ENCODE results near the gene TMEM74B. TPM values are rescaled to one million over a fixed set of nuclear protein-coding genes. Genes with fewer than 3 reads are reported as not detected.

The TMEM74B gene
- total and polyA plus RNA-seq, 4 donors: 2.3 to 10.9 (median 7.6) TPM

GRCh38 chr20:1198751-1199150 is 14.0 kb upstream of the TMEM74B start:
- TF ChIP-seq CTCF (IDR thresholded peaks at IDR 0.05; ENCODE audit: control extremely low read depth, extremely low read depth): no peak
- Histone ChIP-seq H3K27ac (ENCODE audit: low read depth in 1 of 2, low read length in 1 of 2) (peak overlapping the region in 1 of 2 donors; percentile 5), H3K4me1 (ENCODE audit: control insufficient read depth in 5 of 5, insufficient read depth in 5 of 5, low read length in 5 of 5) (peaks cover 0 to 46% (median 12%) of the 10 kb centered on the region in 5 donors), H3K9me3 (ENCODE audit: control insufficient read depth in 4 of 4, insufficient read depth in 3 of 4, low read length in 3 of 4) (no peaks in the 10 kb centered on the region), H3K36me3 (ENCODE audit: control insufficient read depth in 4 of 4, insufficient read depth in 4 of 4, low read length in 4 of 4) (no peaks in the 10 kb centered on the region), H3K9ac (ENCODE audit: insufficient read depth in 1 of 2, low read length in 2 of 2) (no peak overlapping the region), H3K27me3 (ENCODE audit: control insufficient read depth in 3 of 3, insufficient read depth in 3 of 3, low read length in 2 of 3) (peaks cover 0 to 3% (median 0%) of the 10 kb centered on the region in 3 donors), H3K4me3 (no peak overlapping the region)
- no peak for ATAC-seq (ENCODE audit: insufficient read depth, low FRiP score)
- DNase-seq: peak in 2 of 3 donors; percentile 54 to 61
- WGBS, 2 donors: 85% methylated on average over 5 of the region's 5 CpGs

GRCh38 chr20:1197801-1198200 is 13.0 kb upstream of the TMEM74B start:
- Histone ChIP-seq H3K4me3 (no peak overlapping the region), H3K9me3 (ENCODE audit: control insufficient read depth in 4 of 4, insufficient read depth in 3 of 4, low read length in 3 of 4) (no peaks in the 10 kb centered on the region), H3K27ac (ENCODE audit: low read depth in 1 of 2, low read length in 1 of 2) (no peak overlapping the region), H3K4me1 (ENCODE audit: control insufficient read depth in 5 of 5, insufficient read depth in 5 of 5, low read length in 5 of 5) (peaks cover 0 to 38% (median 7%) of the 10 kb centered on the region in 5 donors), H3K36me3 (ENCODE audit: control insufficient read depth in 4 of 4, insufficient read depth in 4 of 4, low read length in 4 of 4) (no peaks in the 10 kb centered on the region), H3K27me3 (ENCODE audit: control insufficient read depth in 3 of 3, insufficient read depth in 3 of 3, low read length in 2 of 3) (peaks cover 0 to 3% (median 0%) of the 10 kb centered on the region in 3 donors), H3K9ac (ENCODE audit: insufficient read depth in 1 of 2, low read length in 2 of 2) (no peak overlapping the region)
- no peak for TF ChIP-seq CTCF (IDR thresholded peaks at IDR 0.05; ENCODE audit: control extremely low read depth, extremely low read depth)
- ATAC-seq (ENCODE audit: insufficient read depth, low FRiP score): no peak
- DNase-seq: peak; percentile 82 to 93 (median 90)
- 73 to 84% methylated on average over 7 of the region's 7 CpGs for WGBS, 2 donors

GRCh38 chr20:1196634-1197033 is 11.9 kb upstream of the TMEM74B start:
- TF ChIP-seq CTCF (IDR thresholded peaks at IDR 0.05; ENCODE audit: control extremely low read depth, extremely low read depth): no peak
- WGBS, 2 donors: 76 to 86% methylated on average over 2 of the region's 2 CpGs

GRCh38 chr20:1195226-1195625 is 10.4 kb upstream of the TMEM74B start:
- no peaks in the 10 kb centered on the region for H3K36me3 ChIP-seq (ENCODE audit: control insufficient read depth in 4 of 4, insufficient read depth in 4 of 4, low read length in 4 of 4)
- ATAC-seq (ENCODE audit: insufficient read depth, low FRiP score) (no peak), DNase-seq (no peak)
- TF ChIP-seq CTCF (IDR thresholded peaks at IDR 0.05; ENCODE audit: control extremely low read depth, extremely low read depth): no peak
- no peak overlapping the region for H3K27ac ChIP-seq (ENCODE audit: low read depth in 1 of 2, low read length in 1 of 2)
- H3K4me1 ChIP-seq (ENCODE audit: control insufficient read depth in 5 of 5, insufficient read depth in 5 of 5, low read length in 5 of 5): peaks cover 0 to 49% (median 12%) of the 10 kb centered on the region in 5 donors
- H3K9ac ChIP-seq (ENCODE audit: insufficient read depth in 1 of 2, low read length in 2 of 2): no peak overlapping the region
- no peaks in the 10 kb centered on the region for H3K9me3 ChIP-seq (ENCODE audit: control insufficient read depth in 4 of 4, insufficient read depth in 3 of 4, low read length in 3 of 4)
- peaks cover 0 to 3% (median 0%) of the 10 kb centered on the region in 3 donors for H3K27me3 ChIP-seq (ENCODE audit: control insufficient read depth in 3 of 3, insufficient read depth in 3 of 3, low read length in 2 of 3)
- 97% methylated on average over 1 of the region's 1 CpG for WGBS, 2 donors
- no peak overlapping the region for H3K4me3 ChIP-seq

More at GRCh38 chr20:1196634-1197033, 11.9 kb upstream of the TMEM74B start:
- ATAC-seq (ENCODE audit: insufficient read depth, low FRiP score) (no peak), DNase-seq (no peak)
- H3K4me3 ChIP-seq: no peak overlapping the region
- no peak overlapping the region for H3K27ac ChIP-seq (ENCODE audit: low read depth in 1 of 2, low read length in 1 of 2)
- H3K9ac ChIP-seq (ENCODE audit: insufficient read depth in 1 of 2, low read length in 2 of 2): no peak overlapping the region
- H3K9me3 ChIP-seq (ENCODE audit: control insufficient read depth in 4 of 4, insufficient read depth in 3 of 4, low read length in 3 of 4): no peaks in the 10 kb centered on the region
- peaks cover 0 to 3% (median 0%) of the 10 kb centered on the region in 3 donors for H3K27me3 ChIP-seq (ENCODE audit: control insufficient read depth in 3 of 3, insufficient read depth in 3 of 3, low read length in 2 of 3)
- peaks cover 0 to 41% (median 7%) of the 10 kb centered on the region in 5 donors for H3K4me1 ChIP-seq (ENCODE audit: control insufficient read depth in 5 of 5, insufficient read depth in 5 of 5, low read length in 5 of 5)
- H3K36me3 ChIP-seq (ENCODE audit: control insufficient read depth in 4 of 4, insufficient read depth in 4 of 4, low read length in 4 of 4): no peaks in the 10 kb centered on the region

Data from lung (tissue), 12 donors.